HCT116 (cell line): Measurements from ENCODE around the gene KRT77.

Experiments used
- CTCF ChIP-seq, 3 experiments: fragments of 200-600 bp in 1 of 3; sonication (generic) in 1 of 3; IDR thresholded peaks in 2 of 3; conservative IDR thresholded peaks in 1 of 3; 2 replicates each; pipeline ENCODE4 v1.5.1; 2012 to 2017; ENCODE audit warnings: low read depth in 2 of 3, low read length in 2 of 3, antibody characterized with exemption in 1 of 3, borderline replicate concordance in 1 of 3, control low read depth in 1 of 3, mild to moderate bottlenecking in 1 of 3, mixed read lengths in 1 of 3, mixed run types in 1 of 3, moderate library complexity in 1 of 3; ENCODE audit not compliant: insufficient read depth in 1 of 3
- EZH2 ChIP-seq: fragments of 200-600 bp; sonication (generic); IDR thresholded peaks from 2 replicates; pipeline ENCODE4 v1.6.1; 2017; ENCODE audit warnings: antibody characterized with exemption, mixed run types
- EZH2phosphoT487 ChIP-seq: fragments of 200-600 bp; IDR thresholded peaks from 2 replicates; pipeline ENCODE4 v1.6.1; 2018; ENCODE audit warnings: antibody characterized with exemption, borderline replicate concordance
- FOSL1 ChIP-seq: IDR thresholded peaks from 2 replicates; pipeline ENCODE4 v1.6.1; 2012; ENCODE audit warnings: low read depth
- JUND ChIP-seq: IDR thresholded peaks from 2 replicates; pipeline ENCODE4 v1.6.1; 2012
- POLR2A ChIP-seq: IDR thresholded peaks from 2 replicates; pipeline ENCODE4 v1.7.0; 2011; ENCODE audit warnings: borderline replicate concordance; ENCODE audit not compliant: insufficient read depth, insufficient read length; ENCODE audit errors: extremely low read depth
- POLR2AphosphoS5 ChIP-seq: IDR thresholded peaks from 2 replicates; pipeline ENCODE4 v1.6.1; 2011; ENCODE audit warnings: mild to moderate bottlenecking, low read depth, low read length, moderate library complexity
- REST ChIP-seq: IDR thresholded peaks from 2 replicates; pipeline ENCODE4 v1.6.1; 2012; ENCODE audit warnings: low read depth
- SIN3A ChIP-seq: IDR thresholded peaks from 2 replicates; pipeline ENCODE4 v1.6.1; 2012; ENCODE audit warnings: low read depth
- SP1 ChIP-seq: IDR thresholded peaks from 2 replicates; pipeline ENCODE4 v1.6.1; 2012; ENCODE audit warnings: low read depth
- ZNF274 ChIP-seq: fragments of 200-500 bp; sonication (Bioruptor generic); IDR thresholded peaks from 2 replicates; pipeline ENCODE4 v1.6.1; 2014; ENCODE audit warnings: mild to moderate bottlenecking, low read depth, low read length, inconsistent platforms
- TF ChIP-seq, protein P1 (sequence below): IDR thresholded peaks from 2 replicates; pipeline ENCODE4 v1.6.1; 2012

- TF ChIP-seq SIN3A (no peak), JUND (no peak), POLR2AphosphoS5 (no peak), POLR2A (no peak), CTCF (IDR thresholded peaks at IDR 0.05 in 2 of 3, conservative IDR thresholded peaks at IDR 0.05 in 1 of 3; ENCODE audit: borderline replicate concordance in 1 of 3, insufficient read depth in 1 of 3, low read depth in 2 of 3, low read length in 2 of 3) (no peak), SP1 (no peak), ZNF274 (no peak), EZH2phosphoT487 (no peak), EZH2 (no peak), REST (no peak), FOSL1 (no peak)
- TF ChIP-seq, protein P1, sequence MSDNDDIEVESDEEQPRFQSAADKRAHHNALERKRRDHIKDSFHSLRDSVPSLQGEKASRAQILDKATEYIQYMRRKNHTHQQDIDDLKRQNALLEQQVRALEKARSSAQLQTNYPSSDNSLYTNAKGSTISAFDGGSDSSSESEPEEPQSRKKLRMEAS = no peak
Observed at GRCh38 chr12:52688481-52688880, 14.8 kb downstream of the KRT77 start.
